Stomach (tissue), 9 donors: ENCODE results near the gene VSTM4. TPM values are rescaled to one million over a fixed set of nuclear protein-coding genes. Genes with fewer than 3 reads are reported as not detected.

Source experiments
- DNase-seq, 2 donors: peaks; one replicate each; pipeline versions ENCODE4 v3.0.0 to v3.0.0-alpha.2; 2013 to 2019
- H3K27ac ChIP-seq, 5 donors: fragments of 200-600 bp in 4 of 5; sonication (generic) in 4 of 5; one replicate each; pipeline ENCODE4 v1.5.1; 2013 to 2019; ENCODE audit warnings: mild to moderate bottlenecking in 1 of 5, moderate library complexity in 1 of 5
- H3K27me3 ChIP-seq, 3 donors: fragments of 200-600 bp; sonication (generic); one replicate each; pipeline ENCODE4 v1.5.1; 2017 to 2019; ENCODE audit warnings: mixed run types in 1 of 3
- H3K36me3 ChIP-seq, 4 donors: fragments of 200-600 bp; sonication (generic); 1 replicate in 3 of 4; 2 replicates in 1 of 4; pipeline ENCODE4 v1.5.1; 2016 to 2019
- H3K4me1 ChIP-seq, 4 donors: fragments of 200-600 bp; sonication (generic); one replicate each; pipeline ENCODE4 v1.5.1; 2016 to 2019
- H3K4me3 ChIP-seq, 4 donors: fragments of 200-600 bp; sonication (generic) in 3 of 4; one replicate each; pipeline ENCODE4 v1.5.1; 2016 to 2019; ENCODE audit warnings: mild to moderate bottlenecking in 1 of 4
- H3K9me3 ChIP-seq, 4 donors: fragments of 200-600 bp; sonication (generic); one replicate each; pipeline ENCODE4 v1.5.1; 2016 to 2019
- EP300 ChIP-seq: sonication (generic); formaldehyde crosslinking; IDR thresholded peaks from one replicate; pipeline ENCODE4 v1.6.1; 2017; ENCODE audit warnings: antibody characterized with exemption
- POLR2A ChIP-seq, 4 donors: fragments of 450-650 bp; IDR thresholded peaks; one replicate each; pipeline ENCODE4 v1.6.1; 2016; ENCODE audit warnings: antibody characterized with exemption in 4 of 4, control low read depth in 2 of 4, mild to moderate bottlenecking in 1 of 4, moderate library complexity in 1 of 4
- POLR2AphosphoS5 ChIP-seq, 3 donors: sonication (generic); formaldehyde crosslinking; IDR thresholded peaks; one replicate each; pipeline ENCODE4 v1.6.1; 2016; ENCODE audit warnings: antibody characterized with exemption in 3 of 3
- WGBS, 5 donors: extraction: QIAGEN DNeasy Blood & Tissue Kit in 3 of 5; methylation state at CpG; one replicate each; pipeline versions ENCODE4 v1.1.5 to v1.1.7; 2013 to 2018; 5-methylcytosine and 5-hydroxymethylcytosine counted together
- intact Hi-C: fragments of 100-400 bp; cut with DNase I; formaldehyde crosslinking; loops from one replicate; pipeline ENCODE4 v1.15.1; 2023; ENCODE audit warnings: low total_unique reads
- polyA plus RNA-seq, 3 donors: library from polyadenylated mRNA; stranded (reverse); fragments of 200-250 nt; gene quantifications; one replicate each; pipeline ENCODE4 v1.2.3, GENCODE V29; 2013
- total RNA-seq, 5 donors: library from RNA; depleted of rRNA; stranded (reverse); fragments of >200 nt; gene quantifications; one replicate each; pipeline versions ENCODE4 v1.1.0 to v1.2.3, GENCODE V29; 2014 to 2016
- TF ChIP-seq, protein P1 (sequence below), 7 experiments: fragments of 450-650 bp in 4 of 7; fragments of 200-600 bp in 3 of 7; sonication (generic) in 3 of 7; IDR thresholded peaks; one replicate each; pipeline ENCODE4 v1.5.1; 2016 to 2019; ENCODE audit warnings: antibody characterized with exemption in 7 of 7, control low read depth in 2 of 7, mild to moderate bottlenecking in 1 of 7
- donor health status: healthy with polysubstance abuse.
- donor health status: Bipolar disorder and iron deficiency.
- donor health status: healthy.

Gene VSTM4
- total and polyA plus RNA-seq, 8 donors, result 0.58 to 23.1 (median 3.0) TPM

DNA sequence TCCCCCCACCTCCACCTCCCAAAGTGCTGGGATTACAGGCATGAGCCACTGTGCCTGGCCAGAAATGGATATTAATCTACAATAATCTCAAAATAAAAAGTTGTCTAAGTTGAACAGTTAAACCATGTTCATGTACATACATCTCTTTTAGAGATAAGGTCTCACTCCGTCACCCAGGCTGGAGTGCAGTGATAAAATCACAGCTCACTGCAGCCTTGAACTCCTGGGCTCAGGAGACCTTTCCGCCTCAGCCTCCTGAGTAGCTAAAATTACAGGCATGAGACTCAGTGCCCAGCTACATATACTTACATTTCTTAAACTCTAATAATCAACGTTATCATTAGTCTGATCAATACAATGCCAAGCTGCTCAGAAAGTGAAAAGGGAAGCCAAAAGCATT lies 36.2 kb downstream of the VSTM4 start:
- TF ChIP-seq, protein P1, sequence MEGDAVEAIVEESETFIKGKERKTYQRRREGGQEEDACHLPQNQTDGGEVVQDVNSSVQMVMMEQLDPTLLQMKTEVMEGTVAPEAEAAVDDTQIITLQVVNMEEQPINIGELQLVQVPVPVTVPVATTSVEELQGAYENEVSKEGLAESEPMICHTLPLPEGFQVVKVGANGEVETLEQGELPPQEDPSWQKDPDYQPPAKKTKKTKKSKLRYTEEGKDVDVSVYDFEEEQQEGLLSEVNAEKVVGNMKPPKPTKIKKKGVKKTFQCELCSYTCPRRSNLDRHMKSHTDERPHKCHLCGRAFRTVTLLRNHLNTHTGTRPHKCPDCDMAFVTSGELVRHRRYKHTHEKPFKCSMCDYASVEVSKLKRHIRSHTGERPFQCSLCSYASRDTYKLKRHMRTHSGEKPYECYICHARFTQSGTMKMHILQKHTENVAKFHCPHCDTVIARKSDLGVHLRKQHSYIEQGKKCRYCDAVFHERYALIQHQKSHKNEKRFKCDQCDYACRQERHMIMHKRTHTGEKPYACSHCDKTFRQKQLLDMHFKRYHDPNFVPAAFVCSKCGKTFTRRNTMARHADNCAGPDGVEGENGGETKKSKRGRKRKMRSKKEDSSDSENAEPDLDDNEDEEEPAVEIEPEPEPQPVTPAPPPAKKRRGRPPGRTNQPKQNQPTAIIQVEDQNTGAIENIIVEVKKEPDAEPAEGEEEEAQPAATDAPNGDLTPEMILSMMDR (IDR thresholded peaks at IDR 0.05), result no peak
- no peak for TF ChIP-seq POLR2AphosphoS5 (IDR thresholded peaks at IDR 0.05)
- no peak for TF ChIP-seq POLR2A (IDR thresholded peaks at IDR 0.05)
- no peak for TF ChIP-seq EP300
- no peak for DNase-seq
- Histone ChIP-seq H3K27ac (peak overlapping the region in 2 of 5 donors; percentile 23 to 67), H3K27me3 (no peaks in the 10 kb centered on the region), H3K4me1 (peaks cover 5 to 55% (median 27%) of the 10 kb centered on the region in 4 donors), H3K36me3 (peaks cover 0 to 26% (median 11%) of the 10 kb centered on the region in 4 donors), H3K9me3 (no peaks in the 10 kb centered on the region), H3K4me3 (no peak overlapping the region)
- intact Hi-C loops, result no loop called here
- 51 to 79% (median 61%) methylated on average over 3 of the region's 3 CpGs for WGBS, 5 donors

DNA sequence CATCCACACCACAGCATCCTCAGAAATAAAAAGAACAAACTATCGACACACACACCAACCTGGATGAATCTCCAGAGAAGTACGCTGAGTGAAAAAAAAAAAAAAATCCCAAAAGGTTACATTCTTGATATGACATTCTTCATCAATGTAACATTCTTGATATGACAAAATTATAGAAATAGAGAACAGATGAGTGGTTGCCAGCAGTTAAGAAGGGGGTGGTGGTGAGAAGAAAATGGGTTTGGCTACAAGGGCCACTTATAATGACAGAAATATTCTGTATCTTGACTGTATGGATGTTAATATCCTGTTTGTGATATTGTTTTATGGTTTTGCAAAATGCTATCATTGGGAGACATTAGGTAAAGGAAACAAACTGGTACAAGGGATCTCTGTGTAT lies 36.9 kb downstream of the VSTM4 start:
- whole genome bisulfite sequencing, 5 donors, result 83 to 94% (median 89%) methylated on average over 2 of the region's 2 CpGs
- Histone ChIP-seq H3K27ac (peak overlapping the region in 1 of 5 donors; percentile 67), H3K4me1 (peaks cover 5 to 48% (median 24%) of the 10 kb centered on the region in 4 donors), H3K4me3 (no peak overlapping the region), H3K36me3 (peaks cover 0 to 26% (median 11%) of the 10 kb centered on the region in 4 donors), H3K9me3 (no peaks in the 10 kb centered on the region), H3K27me3 (no peaks in the 10 kb centered on the region)
- DNase-seq, result no peak
- no peak for TF ChIP-seq EP300
- no peak for TF ChIP-seq POLR2AphosphoS5 (IDR thresholded peaks at IDR 0.05)
- no peak for TF ChIP-seq POLR2A (IDR thresholded peaks at IDR 0.05)
- TF ChIP-seq, protein P1 (IDR thresholded peaks at IDR 0.05), result no peak
- intact Hi-C loops, result no loop called here

DNA sequence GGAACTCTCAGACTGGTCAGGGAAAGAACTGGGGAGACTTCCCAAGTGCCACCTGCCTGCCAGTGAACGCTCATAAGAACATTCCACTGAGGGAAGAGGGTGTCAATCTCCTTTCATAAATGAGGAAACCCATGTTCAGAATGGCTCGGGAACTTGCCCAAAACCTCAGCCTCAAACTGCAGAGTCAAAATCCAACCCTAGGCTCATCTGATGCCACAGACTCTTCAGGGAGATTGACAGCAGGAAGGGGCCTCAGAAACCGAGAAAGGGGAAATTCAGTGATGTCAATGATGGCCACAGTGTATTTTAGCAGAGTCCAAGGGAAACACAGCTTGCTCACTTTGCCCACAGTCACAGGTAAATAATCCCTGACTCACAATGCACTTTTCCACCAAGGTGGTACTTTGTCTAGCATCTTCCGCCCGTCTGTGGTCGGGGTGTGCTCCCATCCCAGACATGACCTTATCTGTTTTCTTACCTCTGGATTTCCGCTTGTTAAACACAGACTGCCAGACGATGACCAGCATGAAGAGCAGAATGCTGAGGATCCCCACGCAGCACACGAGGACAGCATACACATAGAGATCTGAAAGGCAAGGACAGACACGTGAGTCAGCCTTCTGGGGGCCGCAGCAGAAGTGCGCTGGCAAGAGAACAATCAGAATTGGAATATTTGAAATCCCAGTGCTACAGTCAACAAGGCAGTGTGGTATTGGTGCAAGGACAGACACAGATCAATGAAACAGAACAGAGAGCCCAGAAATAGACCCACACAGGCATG lies 38.4 kb downstream of the VSTM4 start:
- TF ChIP-seq POLR2A (IDR thresholded peaks at IDR 0.05) (no peak), POLR2AphosphoS5 (IDR thresholded peaks at IDR 0.05) (no peak), EP300 (no peak)
- TF ChIP-seq, protein P1 (IDR thresholded peaks at IDR 0.05), result no peak
- no peaks in the 10 kb centered on the region for H3K9me3 ChIP-seq
- H3K4me1 ChIP-seq, result peaks cover 3 to 33% (median 15%) of the 10 kb centered on the region in 4 donors
- no peaks in the 10 kb centered on the region for H3K27me3 ChIP-seq
- H3K27ac ChIP-seq, result no peak overlapping the region
- WGBS, 5 donors, result 52 to 67% (median 63%) methylated on average over 13 of the region's 13 CpGs
- intact Hi-C loops, result no loop called here
- H3K36me3 ChIP-seq, result peaks cover 0 to 28% (median 15%) of the 10 kb centered on the region in 4 donors
- no peak for DNase-seq
- no peak overlapping the region for H3K4me3 ChIP-seq

DNA sequence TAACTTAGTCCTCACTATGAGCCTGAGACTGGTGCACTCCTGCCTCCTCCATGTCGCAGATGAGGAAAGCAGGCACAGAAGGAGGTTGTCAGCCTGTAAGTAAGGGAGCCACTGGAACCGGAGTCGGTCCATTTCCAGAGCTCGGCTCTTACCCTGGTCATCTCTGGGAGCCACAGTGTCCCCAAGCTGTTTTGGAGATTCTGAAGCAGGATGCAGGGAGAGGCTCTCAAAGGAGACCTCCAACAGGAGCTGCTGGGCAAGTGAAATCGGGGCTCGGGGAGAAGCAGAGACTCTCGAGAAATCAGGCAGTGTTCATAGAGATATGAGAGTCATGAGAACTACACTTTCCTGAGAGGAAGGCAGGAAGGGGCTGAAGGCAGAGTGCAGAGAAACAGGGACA lies 39.0 kb downstream of the VSTM4 start:
- WGBS, 5 donors, result 81 to 90% (median 82%) methylated on average over 7 of the region's 7 CpGs
- intact Hi-C loops, result no loop called here
- peaks cover 0 to 31% (median 15%) of the 10 kb centered on the region in 4 donors for H3K36me3 ChIP-seq
- no peaks in the 10 kb centered on the region for H3K9me3 ChIP-seq
- DNase-seq, result no peak
- TF ChIP-seq POLR2A (IDR thresholded peaks at IDR 0.05) (no peak), POLR2AphosphoS5 (IDR thresholded peaks at IDR 0.05) (no peak), EP300 (no peak)
- TF ChIP-seq, protein P1 (IDR thresholded peaks at IDR 0.05), result no peak
- H3K4me3 ChIP-seq, result no peak overlapping the region
- H3K4me1 ChIP-seq, result peaks cover 0 to 30% (median 13%) of the 10 kb centered on the region in 4 donors
- H3K27me3 ChIP-seq, result no peaks in the 10 kb centered on the region
- H3K27ac ChIP-seq, result no peak overlapping the region
